Measurements from ENCODE around the gene CD6. TPM values are rescaled to one million over a fixed set of nuclear protein-coding genes. Genes with fewer than 3 reads are reported as not detected.

Gene CD6
- total and polyA plus RNA-seq, 10 of the 15 experiments (the other 5 are each of a cell fraction or from before 2014, with no cell fraction given) = 0.37 to 17.6 (median 6.2) TPM

DNA sequence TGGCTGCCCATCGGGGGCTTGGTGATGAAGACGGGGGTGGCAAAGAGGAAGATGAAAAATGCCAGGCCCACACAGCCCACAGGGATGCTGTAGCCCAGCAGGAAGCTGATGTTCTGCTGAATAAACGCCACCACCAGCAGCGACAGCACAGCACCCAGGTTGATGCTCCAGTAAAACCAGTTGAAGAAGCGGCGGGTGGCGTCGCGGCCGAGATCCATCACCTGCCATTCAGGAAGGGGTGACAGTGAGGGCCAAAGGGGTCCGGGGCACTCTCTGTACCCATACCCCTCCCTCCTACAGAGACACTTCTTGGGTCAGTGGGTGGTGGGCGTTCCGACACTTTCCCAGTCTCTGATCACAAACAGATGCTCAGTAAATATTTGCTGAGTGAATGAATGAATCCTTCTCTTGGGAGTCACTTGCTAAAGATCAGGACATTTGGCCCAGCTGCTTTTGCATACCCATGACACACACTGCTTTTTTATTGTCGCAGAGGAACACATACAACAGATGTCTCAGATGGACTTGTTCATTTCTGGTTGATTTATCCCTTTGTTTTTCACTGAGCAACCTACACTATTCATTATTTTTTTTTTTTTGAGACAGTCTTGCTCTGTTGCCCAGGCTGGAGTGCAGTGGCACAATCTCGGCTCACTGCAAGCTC, 24.7 kb upstream of the CD6 start:
- Histone ChIP-seq H3K4me1 (ENCODE audit: control insufficient read depth, insufficient read depth, low read length) (peaks cover 20% of the 10 kb centered on the region), H3K27ac (ENCODE audit: control insufficient read depth, insufficient read depth) (no peak overlapping the region), H3K4me2 (ENCODE audit: control insufficient read depth, insufficient read depth) (no peak overlapping the region; the same call in 1 of the 2 replicates), H3K9ac (ENCODE audit: control insufficient read depth, insufficient read depth, low read length) (no peak overlapping the region), H3K9me3 (replicated peaks; ENCODE audit: control insufficient read depth, insufficient read depth, low read length) (no peaks in the 10 kb centered on the region), H2AFZ (ENCODE audit: control insufficient read depth, low read depth, low read length) (no peak overlapping the region), H4K20me1 (ENCODE audit: control insufficient read depth, insufficient read depth) (no peaks in the 10 kb centered on the region; the same call in none of the 2 replicates), H3K4me3 (no peak overlapping the region), H3K79me2 (ENCODE audit: control insufficient read depth, insufficient read depth, low read length) (peaks cover 64% of the 10 kb centered on the region), H3K36me3 (ENCODE audit: control insufficient read depth in 2 of 2, insufficient read depth in 2 of 2, low read length in 1 of 2) (peaks cover 14 to 19% of the 10 kb centered on the region in 2 experiments; a peak in 3 of 4 replicates), H3K27me3 (replicated peaks in 1 of 2; ENCODE audit: control insufficient read depth in 2 of 2, insufficient read depth in 2 of 2, low read length in 1 of 2) (no peaks in the 10 kb centered on the region)
- ChIA-PET POLR2A (interaction anchor here (1.1 to 2.3 kb wide), 3 partner anchors 32 to 41 kb away, joined by 3 to 6 read pairs (median 4); partner anchors contain the start of genes PRPF19 and TMEM109), RAD21 (ENCODE audit: unreplicated experiment) (interaction anchor here (1.6 to 2.0 kb wide), 3 partner anchors 33 to 115 kb away, joined by 4 to 5 read pairs (median 4); partner anchors contain the start of gene TMEM109), SMC1A (ENCODE audit: uncharacterized antibody, unreplicated experiment) (interaction anchor here (0.7 to 2.8 kb wide), 6 partner anchors 7 to 48 kb away, joined by 3 to 14 read pairs (median 8); partner anchors contain the start of genes CD6 and TMEM109), CTCF (interaction anchor here (1.4 to 2.8 kb wide), 4 partner anchors 23 to 114 kb away, joined by 4 to 20 read pairs (median 6); no protein-coding TSS in a partner anchor)
- BruUV-seq (replicated peaks) = no TSS peak
- no peak for TF ChIP-seq SUPT20H (IDR thresholded peaks at IDR 0.05; ENCODE audit: borderline replicate concordance, control insufficient read depth, low read depth, low read length)
- no peak for TF ChIP-seq CHD4 (IDR thresholded peaks at IDR 0.05)
- TF ChIP-seq POLR2AphosphoS5 (IDR thresholded peaks at IDR 0.05; ENCODE audit: low read length) = 0 out of 2 replicates have a peak, but pooled peaks have one; percentile 26
- TF ChIP-seq, protein P1, sequence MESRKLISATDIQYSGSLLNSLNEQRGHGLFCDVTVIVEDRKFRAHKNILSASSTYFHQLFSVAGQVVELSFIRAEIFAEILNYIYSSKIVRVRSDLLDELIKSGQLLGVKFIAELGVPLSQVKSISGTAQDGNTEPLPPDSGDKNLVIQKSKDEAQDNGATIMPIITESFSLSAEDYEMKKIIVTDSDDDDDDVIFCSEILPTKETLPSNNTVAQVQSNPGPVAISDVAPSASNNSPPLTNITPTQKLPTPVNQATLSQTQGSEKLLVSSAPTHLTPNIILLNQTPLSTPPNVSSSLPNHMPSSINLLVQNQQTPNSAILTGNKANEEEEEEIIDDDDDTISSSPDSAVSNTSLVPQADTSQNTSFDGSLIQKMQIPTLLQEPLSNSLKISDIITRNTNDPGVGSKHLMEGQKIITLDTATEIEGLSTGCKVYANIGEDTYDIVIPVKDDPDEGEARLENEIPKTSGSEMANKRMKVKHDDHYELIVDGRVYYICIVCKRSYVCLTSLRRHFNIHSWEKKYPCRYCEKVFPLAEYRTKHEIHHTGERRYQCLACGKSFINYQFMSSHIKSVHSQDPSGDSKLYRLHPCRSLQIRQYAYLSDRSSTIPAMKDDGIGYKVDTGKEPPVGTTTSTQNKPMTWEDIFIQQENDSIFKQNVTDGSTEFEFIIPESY (IDR thresholded peaks at IDR 0.05) = no peak
- DNase-seq (ENCODE audit: low read depth, low spot score) = no peak
- no peak for FAIRE-seq
- intact Hi-C loops (cut with micrococcal nuclease; ENCODE audit: unreplicated experiment) (no loop called here), in situ Hi-C loops (cut with MboI) (no loop called here)
- no peak for ATAC-seq
- 98% methylated on average over 15 of the region's 15 CpGs for WGBS (ENCODE audit: insufficient coverage, insufficient replicate concordance, low lambda C conversion rate, missing lambda C conversion rate)
